GM19395 (cell line): ENCODE measurements around the gene RASIP1.

ENCODE experiments used
- ATAC-seq: cut with Tn5 transposase; IDR thresholded peaks from one replicate; pipeline ENCODE4 v1.9.1; 2021; ENCODE audit warnings: mild to moderate bottlenecking, moderate library complexity; ENCODE audit not compliant: unreplicated experiment

The RASIP1 gene

GRCh38 chr19:48755787-48756186 lies 15.4 kb upstream of the RASIP1 start:
- ATAC-seq = no peak

- ATAC-seq = no peak
These were observed 14.8 kb upstream of the RASIP1 start, which contains the start of gene FGF21 for GRCh38 chr19:48755084-48755641. FGF21 (plus strand) TSS chr19:48755524; CDS start chr19:48756237, 713 bp downstream.

- no peak for ATAC-seq
These were observed 12.3 kb upstream of the RASIP1 start, which contains the start of gene FUT1 for GRCh38 chr19:48752496-48753365. FUT1 (minus strand) TSS chr19:48752641; CDS start chr19:48751281, 1,360 bp downstream.

GRCh38 chr19:48751845-48752495 lies 11.6 kb upstream of the RASIP1 start:
- ATAC-seq = no peak

- ATAC-seq = no peak
These were observed 10.5 kb upstream of the RASIP1 start for GRCh38 chr19:48750771-48751504.

GRCh38 chr19:48750351-48750750 lies 9.9 kb upstream of the RASIP1 start:
- no peak for ATAC-seq

- ATAC-seq = no peak
These were observed 9.3 kb upstream of the RASIP1 start for GRCh38 chr19:48749571-48750198.

GRCh38 chr19:48746738-48747575 lies 6.5 kb upstream of the RASIP1 start, which contains the start of gene IZUMO1:
IZUMO1 (minus strand) TSS chr19:48746909; CDS start chr19:48745859, 1,050 bp downstream.
- ATAC-seq = no peak

- no peak for ATAC-seq
These were observed 5.7 kb upstream of the RASIP1 start for GRCh38 chr19:48746110-48746509.

- ATAC-seq = no peak
These were observed 5.0 kb upstream of the RASIP1 start for GRCh38 chr19:48745208-48745995.

- no peak for ATAC-seq
These were observed 1.7 kb upstream of the RASIP1 start for GRCh38 chr19:48742096-48742495.

GRCh38 chr19:48741129-48741999 lies 954 bp upstream of the RASIP1 start:
- ATAC-seq = no peak

GRCh38 chr19:48739404-48740163 lies 826 bp downstream of the RASIP1 start:
- no peak for ATAC-seq

GRCh38 chr19:48738557-48739403 lies 1.6 kb downstream of the RASIP1 start:
- no peak for ATAC-seq

- ATAC-seq = no peak
These were observed 2.9 kb downstream of the RASIP1 start for GRCh38 chr19:48737360-48737998.
